Endothelial cell of umbilical vein (primary cell): ENCODE data around the gene CEP250. TPM values are rescaled to one million over a fixed set of nuclear protein-coding genes. Genes with fewer than 3 reads are reported as not detected.

Experiments used
- BruUV-seq: library from RNA; stranded (reverse); fragments of 400-500 nt; replicated peaks from 2 replicates; lab custom pipeline; 2021; lab: Mats Ljungman, UMichigan
- CTCF ChIA-PET: fragments of 300-600, 350-600 bp; sonication (Branson Sonifier 250); formaldehyde crosslinking; loops from one replicate; lab custom pipeline; 2021; ENCODE audit warnings: antibody characterized with exemption, inconsistent platforms; lab: Charles Lee
- POLR2A ChIA-PET: fragments of 300-600, 350-600 bp; sonication (Branson Sonifier 250); formaldehyde crosslinking; loops from one replicate; lab custom pipeline; 2021; ENCODE audit warnings: antibody characterized with exemption, inconsistent platforms; lab: Charles Lee
- DNase-seq: peaks from one replicate; pipeline ENCODE4 v3.0.0-alpha.2; 2011; ENCODE audit warnings: low read depth, low spot score
- FAIRE-seq: peaks from 2 replicates; lab custom pipeline; 2011; peaks lifted over from hg19 to GRCh38; lab: Jason Lieb, UNC
- H2AFZ ChIP-seq: 2 replicates; pipeline ENCODE4 v1.6.0; 2012; ENCODE audit warnings: low read depth, low read length, control low read depth, inconsistent platforms
- H3K27ac ChIP-seq: 2 replicates; pipeline ENCODE4 v1.5.1; 2011; ENCODE audit warnings: low read depth, mild to moderate bottlenecking, control low read depth, low read length, moderate library complexity; ENCODE audit not compliant: insufficient read depth
- H3K27me3 ChIP-seq, 2 experiments: 2 replicates each; pipeline versions ENCODE4 v1.6.0 to v1.6.1; 2011; ENCODE audit warnings: low read length in 2 of 2, mixed read lengths in 1 of 2; ENCODE audit not compliant: control insufficient read depth in 2 of 2, insufficient read depth in 2 of 2
- H3K36me3 ChIP-seq, 2 experiments: 2 replicates in 1 of 2; 3 replicates in 1 of 2; pipeline ENCODE4 v1.5.1; 2011; ENCODE audit warnings: low read length in 2 of 2, mild to moderate bottlenecking in 1 of 2, moderate library complexity in 1 of 2; ENCODE audit not compliant: control insufficient read depth in 2 of 2, insufficient read depth in 2 of 2; ENCODE audit errors: extremely low read depth in 1 of 2
- H3K4me1 ChIP-seq: 3 replicates; pipeline ENCODE4 v1.5.1; 2011; ENCODE audit warnings: mild to moderate bottlenecking, low read length; ENCODE audit not compliant: control insufficient read depth, insufficient read depth; ENCODE audit errors: extremely low read depth
- H3K4me2 ChIP-seq: 2 replicates; pipeline ENCODE4 v1.6.1; 2011; ENCODE audit warnings: low read length, control low read depth, mixed read lengths; ENCODE audit not compliant: insufficient read depth
- H3K4me3 ChIP-seq, 3 experiments: fragments of 200-600 bp in 1 of 3; sonication (generic), shearing (Covaris generic) in 1 of 3; replicated peaks in 1 of 3; 2 replicates each; pipeline ENCODE4 v1.5.1; 2011 to 2016; ENCODE audit warnings: control low read depth in 3 of 3, low read length in 3 of 3, mild to moderate bottlenecking in 2 of 3, inconsistent platforms in 1 of 3, low read depth in 1 of 3, moderate library complexity in 1 of 3; ENCODE audit not compliant: insufficient read depth in 1 of 3
- H3K79me2 ChIP-seq: 2 replicates; pipeline ENCODE4 v1.6.0; 2012; ENCODE audit warnings: low read length, inconsistent platforms; ENCODE audit not compliant: control insufficient read depth, insufficient read depth
- H3K9ac ChIP-seq: replicated peaks from 2 replicates; pipeline ENCODE3; 2011; ENCODE audit warnings: low read length, control low read depth; ENCODE audit not compliant: insufficient read depth; ENCODE audit errors: extremely low read depth
- H3K9me1 ChIP-seq: replicated peaks from 3 replicates; pipeline ENCODE4 v1.6.0; 2011; ENCODE audit warnings: mild to moderate bottlenecking, low read length; ENCODE audit not compliant: control insufficient read depth, insufficient read depth; ENCODE audit errors: extremely low read depth
- H3K9me3 ChIP-seq: replicated peaks from 2 replicates; pipeline ENCODE4 v1.5.1; 2012; ENCODE audit warnings: low read length, inconsistent platforms; ENCODE audit not compliant: control insufficient read depth, insufficient read depth
- H4K20me1 ChIP-seq: replicated peaks from 2 replicates; pipeline ENCODE3; 2011; ENCODE audit warnings: mild to moderate bottlenecking, low read length; ENCODE audit not compliant: control insufficient read depth, insufficient read depth; ENCODE audit errors: extremely low read depth
- EZH2 ChIP-seq: IDR thresholded peaks from 2 replicates; pipeline ENCODE4 v1.6.1; 2012; ENCODE audit warnings: borderline replicate concordance, low read depth, mild to moderate bottlenecking, moderate library complexity, low read length, inconsistent platforms; ENCODE audit not compliant: severe bottlenecking
- FOS ChIP-seq: IDR thresholded peaks from 2 replicates; pipeline ENCODE4 v1.6.1; 2011; ENCODE audit warnings: mild to moderate bottlenecking, low read length, moderate library complexity, borderline replicate concordance; ENCODE audit not compliant: insufficient read depth
- GATA2 ChIP-seq: IDR thresholded peaks from 2 replicates; pipeline ENCODE4 v1.7.0; 2011; ENCODE audit warnings: low read depth, mild to moderate bottlenecking, moderate library complexity, mixed read lengths, low read length; ENCODE audit not compliant: insufficient read length, insufficient read depth
- JUN ChIP-seq: IDR thresholded peaks from 2 replicates; pipeline ENCODE4 v1.6.1; 2011; ENCODE audit warnings: borderline replicate concordance, low read depth; ENCODE audit not compliant: insufficient read length, insufficient read depth
- MYC ChIP-seq: IDR thresholded peaks from one replicate; pipeline ENCODE4 v1.6.1; 2011; ENCODE audit warnings: mild to moderate bottlenecking, low read depth, low read length
- POLR2A ChIP-seq: IDR thresholded peaks from 2 replicates; pipeline ENCODE4 v1.6.1; 2012; ENCODE audit warnings: low read depth, mild to moderate bottlenecking, control low read depth, low read length
- POLR2AphosphoS5 ChIP-seq: IDR thresholded peaks from 2 replicates; pipeline ENCODE4 v1.6.1; 2012; ENCODE audit warnings: low read depth, mild to moderate bottlenecking, control low read depth, low read length, moderate library complexity; ENCODE audit not compliant: insufficient read depth
- dilution Hi-C: fragments of 300-500 bp; cut with MboI; formaldehyde crosslinking; loops from one replicate; pipeline ENCODE4 v1.15.0; 2019; ENCODE audit warnings: low sequenced_read_pairs; ENCODE audit not compliant: extremely low pct_ligation_motif_present
- intact Hi-C: fragments of 100-400 bp; cut with micrococcal nuclease; formaldehyde crosslinking; loops from one replicate; pipeline ENCODE4 v1.10.0; 2022
- polyA plus RNA-seq, 4 experiments: library from polyadenylated mRNA; depleted of rRNA in 3 of 4; stranded (reverse) in 3 of 4; unstranded in 1 of 4; fragments of >200 nt; gene quantifications; 2 replicates each; pipeline versions ENCODE4 v1.2.1 to v1.2.3, GENCODE V29; 2011 to 2012; ENCODE audit warnings: missing spikeins in 1 of 4
- total RNA-seq: library from RNA; stranded (reverse); gene quantifications from 2 replicates; pipeline ENCODE4 v1.2.3, GENCODE V29; 2021
- TF ChIP-seq, protein P1 (sequence below), 2 donors: IDR thresholded peaks; 1 replicate in 1 of 2; 2 replicates in 1 of 2; pipeline ENCODE4 v1.5.1; 2011; ENCODE audit warnings: low read length in 2 of 2, mild to moderate bottlenecking in 2 of 2, moderate library complexity in 2 of 2, control low read depth in 1 of 2, inconsistent platforms in 1 of 2, low read depth in 1 of 2; ENCODE audit not compliant: insufficient read depth in 1 of 2; ENCODE audit errors: extremely low read depth in 1 of 2
- TF ChIP-seq, protein P2 (sequence below): IDR thresholded peaks from 2 replicates; pipeline ENCODE4 v1.6.1; 2011; ENCODE audit not compliant: insufficient read depth, insufficient read length

CEP250 gene
- total and polyA plus RNA-seq, 2 donors (not counting 3 experiments of a cell fraction or from before 2014, with no cell fraction given): 5.3 to 58.9 TPM

DNA sequence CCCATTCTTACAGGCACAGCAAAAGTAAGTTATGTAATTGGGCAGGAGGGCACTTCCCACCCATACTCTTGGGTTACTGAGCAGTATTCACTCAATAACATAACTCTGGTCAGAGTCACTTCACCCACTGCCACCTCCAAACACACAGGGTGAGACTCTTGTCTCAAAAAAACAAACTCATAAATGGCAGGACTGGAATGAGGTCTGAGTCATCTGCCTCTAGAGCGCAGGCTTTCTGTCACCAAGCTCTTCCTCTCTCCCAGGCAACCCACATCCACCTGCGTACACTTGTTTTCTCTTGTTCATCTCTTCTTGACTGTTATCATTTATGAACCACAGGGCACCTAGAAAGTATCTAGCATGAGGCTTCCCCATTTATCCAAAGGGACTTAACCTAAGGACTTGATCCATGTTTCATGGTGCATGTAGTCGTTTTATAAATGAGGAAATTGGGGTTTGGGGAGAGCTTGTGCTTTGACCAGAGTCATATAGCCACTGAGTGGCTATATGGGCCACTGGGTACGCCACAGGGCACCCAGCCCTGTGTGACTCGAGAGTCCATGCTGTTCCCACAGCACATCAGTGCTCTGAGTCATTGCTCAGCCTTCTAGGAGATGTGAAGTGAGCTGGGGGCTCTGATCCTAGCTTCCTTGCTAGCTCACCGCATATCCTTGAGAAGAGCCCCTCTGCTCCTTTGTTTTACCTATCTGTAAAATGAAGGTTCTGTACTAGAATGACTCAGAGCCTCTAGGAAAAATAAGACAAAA lies 51.7 kb downstream of the CEP250 start:
- no peak for DNase-seq
- Histone ChIP-seq H3K36me3 (peaks cover 3 to 46% of the 10 kb centered on the region in 2 experiments), H3K9me3 (no peaks in the 10 kb centered on the region), H3K9ac (no peak overlapping the region), H4K20me1 (no peaks in the 10 kb centered on the region), H3K4me3 (no peak overlapping the region), H3K9me1 (no peaks in the 10 kb centered on the region), H3K4me1 (no peaks in the 10 kb centered on the region), H3K79me2 (no peaks in the 10 kb centered on the region), H3K27me3 (no peaks in the 10 kb centered on the region), H2AFZ (no peak overlapping the region), H3K4me2 (no peak overlapping the region), H3K27ac (no peak overlapping the region)
- intact Hi-C loops (no loop called here), dilution Hi-C loops (no loop called here)
- ChIA-PET CTCF (interaction anchor here (1.2 kb wide), 2 partner anchors 8 to 15 kb away, joined by 3 read pairs; no protein-coding TSS in a partner anchor), POLR2A (no interaction called here)
- TF ChIP-seq POLR2A (no peak), MYC (no peak), POLR2AphosphoS5 (no peak), FOS (no peak), JUN (no peak), GATA2 (no peak), EZH2 (no peak)
- TF ChIP-seq, protein P1, sequence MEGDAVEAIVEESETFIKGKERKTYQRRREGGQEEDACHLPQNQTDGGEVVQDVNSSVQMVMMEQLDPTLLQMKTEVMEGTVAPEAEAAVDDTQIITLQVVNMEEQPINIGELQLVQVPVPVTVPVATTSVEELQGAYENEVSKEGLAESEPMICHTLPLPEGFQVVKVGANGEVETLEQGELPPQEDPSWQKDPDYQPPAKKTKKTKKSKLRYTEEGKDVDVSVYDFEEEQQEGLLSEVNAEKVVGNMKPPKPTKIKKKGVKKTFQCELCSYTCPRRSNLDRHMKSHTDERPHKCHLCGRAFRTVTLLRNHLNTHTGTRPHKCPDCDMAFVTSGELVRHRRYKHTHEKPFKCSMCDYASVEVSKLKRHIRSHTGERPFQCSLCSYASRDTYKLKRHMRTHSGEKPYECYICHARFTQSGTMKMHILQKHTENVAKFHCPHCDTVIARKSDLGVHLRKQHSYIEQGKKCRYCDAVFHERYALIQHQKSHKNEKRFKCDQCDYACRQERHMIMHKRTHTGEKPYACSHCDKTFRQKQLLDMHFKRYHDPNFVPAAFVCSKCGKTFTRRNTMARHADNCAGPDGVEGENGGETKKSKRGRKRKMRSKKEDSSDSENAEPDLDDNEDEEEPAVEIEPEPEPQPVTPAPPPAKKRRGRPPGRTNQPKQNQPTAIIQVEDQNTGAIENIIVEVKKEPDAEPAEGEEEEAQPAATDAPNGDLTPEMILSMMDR (IDR thresholded peaks at IDR 0.05; ENCODE audit: extremely low read depth in 1 of 2, insufficient read depth in 1 of 2, low read depth in 1 of 2, low read length in 2 of 2): no peak
- TF ChIP-seq, protein P2, sequence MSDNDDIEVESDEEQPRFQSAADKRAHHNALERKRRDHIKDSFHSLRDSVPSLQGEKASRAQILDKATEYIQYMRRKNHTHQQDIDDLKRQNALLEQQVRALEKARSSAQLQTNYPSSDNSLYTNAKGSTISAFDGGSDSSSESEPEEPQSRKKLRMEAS: no peak
- FAIRE-seq: peak; percentile 4
- no TSS peak for BruUV-seq
